SK-N-SH treated with all-trans-retinoic acid at 6 μM for 48 hours (cell line): Measurements from ENCODE around the gene GSTM3.

ENCODE experiments used
- ATAC-seq: fragments of 200-7000 bp; cut with Tn5 transposase; 3 replicates; pipeline ENCODE4 v1.9.1; 2020; ENCODE audit warnings: mild to moderate bottlenecking, moderate library complexity
- ARNTL ChIP-seq: fragments of 450-650 bp; formaldehyde crosslinking; IDR thresholded peaks from 2 replicates; pipeline ENCODE4 v1.5.0; 2020; ENCODE audit warnings: low read depth, mild to moderate bottlenecking, moderate library complexity, borderline replicate concordance
- CREB5 ChIP-seq: fragments of 250-450 bp; sonication (Bioruptor Pico); IDR thresholded peaks from 2 replicates; pipeline ENCODE4 v1.5.1; 2020; ENCODE audit warnings: low read depth, mild to moderate bottlenecking, moderate library complexity
- CSDC2 ChIP-seq: fragments of 250-450 bp; sonication (Bioruptor Pico); IDR thresholded peaks from 2 replicates; pipeline ENCODE4 v1.5.0; 2020; ENCODE audit warnings: mild to moderate bottlenecking, moderate library complexity
- ESRRG ChIP-seq: fragments of 250-450 bp; sonication (Bioruptor Pico); IDR thresholded peaks from 2 replicates; pipeline ENCODE4 v1.6.1; 2021; ENCODE audit warnings: mild to moderate bottlenecking
- GLIS3 ChIP-seq: fragments of 250-450 bp; sonication (Bioruptor Pico); IDR thresholded peaks from 2 replicates; pipeline ENCODE4 v1.5.0; 2020; ENCODE audit warnings: mild to moderate bottlenecking, moderate library complexity
- ISL1 ChIP-seq: fragments of 250-450 bp; sonication (Bioruptor Pico); IDR thresholded peaks from 2 replicates; pipeline ENCODE4 v2.1.2; 2022; ENCODE audit warnings: mild to moderate bottlenecking, moderate library complexity
- OSR1 ChIP-seq: fragments of 250-450 bp; sonication (Bioruptor Pico); IDR thresholded peaks from 2 replicates; pipeline ENCODE4 v1.8.0; 2022; ENCODE audit warnings: moderate library complexity, mild to moderate bottlenecking, inconsistent platforms
- POU6F1 ChIP-seq: fragments of 250-450 bp; sonication (Bioruptor Pico); IDR thresholded peaks from 2 replicates; pipeline ENCODE4 v1.8.0; 2021; ENCODE audit warnings: low read depth, mild to moderate bottlenecking, moderate library complexity, borderline replicate concordance
- RARB ChIP-seq: fragments of 250-450 bp; sonication (Bioruptor Pico); IDR thresholded peaks from 2 replicates; pipeline ENCODE4 v1.8.0; 2021; ENCODE audit warnings: mild to moderate bottlenecking, moderate library complexity
- SNAI2 ChIP-seq: fragments of 250-450 bp; sonication (Bioruptor Pico); IDR thresholded peaks from 2 replicates; pipeline ENCODE4 v1.5.0; 2020; ENCODE audit warnings: mild to moderate bottlenecking, moderate library complexity
- TCF4 ChIP-seq: fragments of 250-450 bp; sonication (Bioruptor Pico); IDR thresholded peaks from 2 replicates; pipeline ENCODE4 v1.8.0; 2021; ENCODE audit warnings: mild to moderate bottlenecking, moderate library complexity, borderline replicate concordance
- TOX ChIP-seq: fragments of 250-450 bp; sonication (Bioruptor Pico); IDR thresholded peaks from 2 replicates; pipeline ENCODE4 v1.8.0; 2021; ENCODE audit warnings: mild to moderate bottlenecking, moderate library complexity, borderline replicate concordance
- TSHZ2 ChIP-seq: fragments of 250-450 bp; sonication (Bioruptor Pico); IDR thresholded peaks from 2 replicates; pipeline ENCODE4 v1.5.0; 2020; ENCODE audit warnings: mild to moderate bottlenecking, moderate library complexity
- ZC3H10 ChIP-seq: fragments of 250-450 bp; sonication (Bioruptor Pico); IDR thresholded peaks from 2 replicates; pipeline ENCODE4 v1.5.1; 2021; ENCODE audit warnings: mild to moderate bottlenecking, moderate library complexity
- ZFP3 ChIP-seq: fragments of 250-450 bp; sonication (Bioruptor Pico); IDR thresholded peaks from 2 replicates; pipeline ENCODE4 v1.5.0; 2020; ENCODE audit warnings: mild to moderate bottlenecking, moderate library complexity
- ZFP30 ChIP-seq: fragments of 450-650 bp; formaldehyde crosslinking; IDR thresholded peaks from 2 replicates; pipeline ENCODE4 v1.5.0; 2022; ENCODE audit warnings: mild to moderate bottlenecking, moderate library complexity
- ZNF565 ChIP-seq: fragments of 450-650 bp; formaldehyde crosslinking; conservative IDR thresholded peaks from 2 replicates; pipeline ENCODE4 v1.5.0; 2020; ENCODE audit warnings: low read depth, mild to moderate bottlenecking, moderate library complexity
- ZNF70 ChIP-seq: fragments of 450-650 bp; formaldehyde crosslinking; IDR thresholded peaks from 2 replicates; pipeline ENCODE4 v1.5.0; 2020; ENCODE audit warnings: mild to moderate bottlenecking, moderate library complexity
- TF ChIP-seq, protein P1 (sequence below): fragments of 250-450 bp; sonication (Bioruptor Pico); IDR thresholded peaks from 2 replicates; pipeline ENCODE4 v1.8.0; 2020; ENCODE audit warnings: mild to moderate bottlenecking, moderate library complexity, borderline replicate concordance
- TF ChIP-seq, protein P2 (sequence below): fragments of 250-450 bp; sonication (Bioruptor Pico); IDR thresholded peaks from 2 replicates; pipeline ENCODE4 v1.5.1; 2021; ENCODE audit warnings: mild to moderate bottlenecking, moderate library complexity

The GSTM3 gene

GRCh38 chr1:109787845-109788601 is 47.2 kb upstream of the GSTM3 start:
- TF ChIP-seq TOX, result no peak
- TF ChIP-seq GLIS3 (CRISPR knock-in tag), result no peak
- TF ChIP-seq, protein P1, sequence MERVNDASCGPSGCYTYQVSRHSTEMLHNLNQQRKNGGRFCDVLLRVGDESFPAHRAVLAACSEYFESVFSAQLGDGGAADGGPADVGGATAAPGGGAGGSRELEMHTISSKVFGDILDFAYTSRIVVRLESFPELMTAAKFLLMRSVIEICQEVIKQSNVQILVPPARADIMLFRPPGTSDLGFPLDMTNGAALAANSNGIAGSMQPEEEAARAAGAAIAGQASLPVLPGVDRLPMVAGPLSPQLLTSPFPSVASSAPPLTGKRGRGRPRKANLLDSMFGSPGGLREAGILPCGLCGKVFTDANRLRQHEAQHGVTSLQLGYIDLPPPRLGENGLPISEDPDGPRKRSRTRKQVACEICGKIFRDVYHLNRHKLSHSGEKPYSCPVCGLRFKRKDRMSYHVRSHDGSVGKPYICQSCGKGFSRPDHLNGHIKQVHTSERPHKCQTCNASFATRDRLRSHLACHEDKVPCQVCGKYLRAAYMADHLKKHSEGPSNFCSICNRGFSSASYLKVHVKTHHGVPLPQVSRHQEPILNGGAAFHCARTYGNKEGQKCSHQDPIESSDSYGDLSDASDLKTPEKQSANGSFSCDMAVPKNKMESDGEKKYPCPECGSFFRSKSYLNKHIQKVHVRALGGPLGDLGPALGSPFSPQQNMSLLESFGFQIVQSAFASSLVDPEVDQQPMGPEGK (CRISPR knock-in tag), result no peak
- no peak for TF ChIP-seq ESRRG (CRISPR knock-in tag)
- TF ChIP-seq ISL1 (CRISPR knock-in tag), result no peak
- TF ChIP-seq, protein P2, sequence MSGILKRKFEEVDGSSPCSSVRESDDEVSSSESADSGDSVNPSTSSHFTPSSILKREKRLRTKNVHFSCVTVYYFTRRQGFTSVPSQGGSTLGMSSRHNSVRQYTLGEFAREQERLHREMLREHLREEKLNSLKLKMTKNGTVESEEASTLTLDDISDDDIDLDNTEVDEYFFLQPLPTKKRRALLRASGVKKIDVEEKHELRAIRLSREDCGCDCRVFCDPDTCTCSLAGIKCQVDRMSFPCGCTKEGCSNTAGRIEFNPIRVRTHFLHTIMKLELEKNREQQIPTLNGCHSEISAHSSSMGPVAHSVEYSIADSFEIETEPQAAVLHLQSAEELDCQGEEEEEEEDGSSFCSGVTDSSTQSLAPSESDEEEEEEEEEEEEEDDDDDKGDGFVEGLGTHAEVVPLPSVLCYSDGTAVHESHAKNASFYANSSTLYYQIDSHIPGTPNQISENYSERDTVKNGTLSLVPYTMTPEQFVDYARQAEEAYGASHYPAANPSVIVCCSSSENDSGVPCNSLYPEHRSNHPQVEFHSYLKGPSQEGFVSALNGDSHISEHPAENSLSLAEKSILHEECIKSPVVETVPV, result no peak
- TF ChIP-seq ZNF565 (CRISPR knock-in tag), result no peak
- no peak for TF ChIP-seq ARNTL (CRISPR knock-in tag)
- TF ChIP-seq TSHZ2 (CRISPR knock-in tag), result no peak
- TF ChIP-seq TCF4 (CRISPR knock-in tag), result no peak
- TF ChIP-seq ZFP30 (CRISPR knock-in tag), result no peak
- no peak for TF ChIP-seq ZNF70 (CRISPR knock-in tag)
- no peak for TF ChIP-seq CREB5
- no peak for TF ChIP-seq ZFP3 (CRISPR knock-in tag)

DNA sequence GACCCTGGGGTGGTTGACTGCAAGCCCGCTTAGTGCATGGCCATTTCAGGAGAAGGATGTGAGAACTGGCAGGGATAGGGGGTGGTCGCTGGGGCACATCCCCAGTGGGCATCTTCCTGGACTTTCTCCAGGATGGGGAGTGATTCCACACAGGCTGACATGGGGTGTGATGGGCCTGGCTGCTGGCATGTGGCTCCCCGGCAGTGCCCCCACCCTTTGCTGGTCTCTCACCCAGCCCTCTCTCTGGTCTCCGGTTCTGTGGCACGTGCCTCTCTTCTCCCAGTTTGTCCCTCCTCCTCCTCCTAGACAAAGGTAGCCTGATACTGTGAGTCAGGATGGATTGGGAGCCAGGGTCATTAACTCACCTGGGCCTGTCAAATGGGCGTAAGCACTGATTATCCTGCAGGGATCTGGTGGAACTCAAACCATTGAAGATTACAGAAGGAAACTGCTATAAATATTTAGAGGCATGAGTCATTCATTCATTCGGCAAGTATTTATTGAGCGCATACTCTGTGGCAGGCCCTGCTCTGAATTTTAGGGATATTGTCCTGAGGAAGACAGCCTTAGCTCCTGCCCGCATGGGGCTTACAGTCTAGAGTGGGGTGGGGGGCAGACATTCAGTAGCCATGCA is 46.5 kb upstream of the GSTM3 start:
- ATAC-seq, result no peak
- no peak for TF ChIP-seq POU6F1
- TF ChIP-seq ESRRG (CRISPR knock-in tag), result no peak
- no peak for TF ChIP-seq TOX
- TF ChIP-seq RARB (CRISPR knock-in tag), result no peak
- TF ChIP-seq CSDC2 (CRISPR knock-in tag), result no peak
- no peak for TF ChIP-seq OSR1 (CRISPR knock-in tag)
- TF ChIP-seq, protein P2, result no peak
- TF ChIP-seq ZNF565 (CRISPR knock-in tag), result no peak
- no peak for TF ChIP-seq SNAI2 (CRISPR knock-in tag)
- TF ChIP-seq, protein P1 (CRISPR knock-in tag), result no peak
- no peak for TF ChIP-seq ARNTL (CRISPR knock-in tag)
- no peak for TF ChIP-seq CREB5
- TF ChIP-seq ZC3H10, result no peak
- no peak for TF ChIP-seq ZNF70 (CRISPR knock-in tag)
- TF ChIP-seq ZFP30 (CRISPR knock-in tag), result no peak
- TF ChIP-seq ZFP3 (CRISPR knock-in tag), result no peak

More at GRCh38 chr1:109787845-109788601, 47.2 kb upstream of the GSTM3 start:
- no peak for ATAC-seq
